ENCODE measurements around the gene HEATR5A.

DNA sequence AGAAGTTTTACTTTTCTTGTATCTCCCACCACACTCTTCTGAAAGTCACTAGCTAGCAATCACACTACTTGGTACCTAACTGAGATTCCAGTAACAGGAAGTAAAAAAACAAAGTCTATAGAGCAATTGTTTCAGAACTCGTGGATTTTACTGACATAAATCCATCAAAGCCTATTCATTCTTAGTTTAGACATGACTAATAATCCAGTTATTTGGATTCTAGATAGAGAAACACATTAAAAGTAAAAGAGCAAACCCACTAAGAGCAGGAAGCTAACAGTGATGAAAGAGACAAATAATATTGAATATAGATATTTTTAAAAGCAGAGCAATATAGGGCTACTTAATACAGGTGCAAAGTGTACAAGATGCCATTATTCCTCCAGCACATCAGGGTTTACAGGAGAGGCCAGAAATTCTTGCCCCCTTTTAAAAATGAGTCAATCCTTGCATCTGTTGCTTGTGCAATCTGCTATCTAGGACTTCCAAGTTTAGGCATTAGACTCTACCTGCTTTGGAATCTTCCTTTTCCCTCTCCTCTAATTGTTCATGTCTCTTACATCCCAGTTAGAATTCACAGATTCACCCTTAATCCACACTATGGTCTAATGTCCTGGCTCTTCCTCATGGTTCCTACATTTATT is 6.0 kb downstream of the HEATR5A start:
- TF ChIP-seq, protein P1, sequence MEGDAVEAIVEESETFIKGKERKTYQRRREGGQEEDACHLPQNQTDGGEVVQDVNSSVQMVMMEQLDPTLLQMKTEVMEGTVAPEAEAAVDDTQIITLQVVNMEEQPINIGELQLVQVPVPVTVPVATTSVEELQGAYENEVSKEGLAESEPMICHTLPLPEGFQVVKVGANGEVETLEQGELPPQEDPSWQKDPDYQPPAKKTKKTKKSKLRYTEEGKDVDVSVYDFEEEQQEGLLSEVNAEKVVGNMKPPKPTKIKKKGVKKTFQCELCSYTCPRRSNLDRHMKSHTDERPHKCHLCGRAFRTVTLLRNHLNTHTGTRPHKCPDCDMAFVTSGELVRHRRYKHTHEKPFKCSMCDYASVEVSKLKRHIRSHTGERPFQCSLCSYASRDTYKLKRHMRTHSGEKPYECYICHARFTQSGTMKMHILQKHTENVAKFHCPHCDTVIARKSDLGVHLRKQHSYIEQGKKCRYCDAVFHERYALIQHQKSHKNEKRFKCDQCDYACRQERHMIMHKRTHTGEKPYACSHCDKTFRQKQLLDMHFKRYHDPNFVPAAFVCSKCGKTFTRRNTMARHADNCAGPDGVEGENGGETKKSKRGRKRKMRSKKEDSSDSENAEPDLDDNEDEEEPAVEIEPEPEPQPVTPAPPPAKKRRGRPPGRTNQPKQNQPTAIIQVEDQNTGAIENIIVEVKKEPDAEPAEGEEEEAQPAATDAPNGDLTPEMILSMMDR (IDR thresholded peaks at IDR 0.05; ENCODE audit: insufficient read depth, low read length): no peak
- no peak for TF ChIP-seq POLR2AphosphoS5 (IDR thresholded peaks at IDR 0.05; ENCODE audit: low read depth)
